GM12878 (cell line): Measurements from ENCODE around the gene TMEM144. TPM values are rescaled to one million over a fixed set of nuclear protein-coding genes. Genes with fewer than 3 reads are reported as not detected.

ENCODE experiments used
- ATAC-seq: fragments of 200-7000 bp; cut with Tn5 transposase; 3 replicates; pipeline ENCODE4 v1.9.1; 2020; ENCODE audit warnings: mild to moderate bottlenecking, moderate library complexity
- BruUV-seq: library from RNA; stranded (reverse); fragments of 400-500 nt; replicated peaks from 2 replicates; lab custom pipeline; 2021; lab: Mats Ljungman, UMichigan
- CTCF ChIA-PET: fragments of 300-600 bp; sonication (Branson Sonifier 250); formaldehyde crosslinking; extraction: SDS; loops from one replicate; lab custom pipeline; 2021; ENCODE audit warnings: inconsistent platforms; lab: Yijun Ruan, JAX
- POLR2A ChIA-PET: fragments of 350-600 bp; formaldehyde crosslinking; extraction: SDS; loops from one replicate; lab custom pipeline; 2021; ENCODE audit warnings: inconsistent platforms; lab: Charles Lee
- RAD21 ChIA-PET: fragments of 300-600 bp; sonication (Branson Sonifier 250); formaldehyde crosslinking; loops from one replicate; lab custom pipeline; 2023; ENCODE audit warnings: antibody characterized with exemption; ENCODE audit not compliant: unreplicated experiment; lab: Charles Lee
- SMC1A ChIA-PET: fragments of 300-600 bp; sonication (Branson Sonifier 250); formaldehyde crosslinking; loops from one replicate; lab custom pipeline; 2023; ENCODE audit not compliant: unreplicated experiment, uncharacterized antibody; lab: Charles Lee
- DNase-seq: peaks from one replicate; pipeline ENCODE4 v3.0.0-alpha.2; 2011; ENCODE audit warnings: low read depth, low spot score
- FAIRE-seq: peaks from 3 replicates; lab custom pipeline; 2011; peaks lifted over from hg19 to GRCh38; lab: Jason Lieb, UNC
- H2AFZ ChIP-seq: 2 replicates; pipeline ENCODE4 v1.6.0; 2011; ENCODE audit warnings: low read depth, low read length, control low read depth; ENCODE audit not compliant: control insufficient read depth
- H3K27ac ChIP-seq: 2 replicates; pipeline ENCODE4 v1.5.1; 2011; ENCODE audit warnings: control low read depth; ENCODE audit not compliant: control insufficient read depth, insufficient read depth
- H3K27me3 ChIP-seq, 2 experiments: replicated peaks in 1 of 2; 2 replicates each; pipeline versions ENCODE4 v1.6.0 to v1.6.1; 2011; ENCODE audit warnings: low read length in 1 of 2; ENCODE audit not compliant: control insufficient read depth in 2 of 2, insufficient read depth in 2 of 2
- H3K36me3 ChIP-seq, 2 experiments: 2 replicates each; pipeline ENCODE4 v1.5.1; 2011; ENCODE audit warnings: low read length in 1 of 2; ENCODE audit not compliant: control insufficient read depth in 2 of 2, insufficient read depth in 2 of 2
- H3K4me1 ChIP-seq: 2 replicates; pipeline ENCODE4 v1.6.1; 2011; ENCODE audit warnings: mild to moderate bottlenecking, low read length, moderate library complexity, mixed read lengths; ENCODE audit not compliant: control insufficient read depth, insufficient read depth
- H3K4me2 ChIP-seq: 2 replicates; pipeline ENCODE4 v1.6.0; 2011; ENCODE audit warnings: control low read depth; ENCODE audit not compliant: control insufficient read depth, insufficient read depth
- H3K4me3 ChIP-seq: fragments of 200-600 bp; sonication (generic); 2 replicates; pipeline ENCODE4 v1.5.1; 2016
- H3K79me2 ChIP-seq: 2 replicates; pipeline ENCODE4 v1.6.0; 2011; ENCODE audit warnings: low read length; ENCODE audit not compliant: control insufficient read depth, insufficient read depth
- H3K9ac ChIP-seq: 2 replicates; pipeline ENCODE4 v1.8.0; 2011; ENCODE audit warnings: low read length, control low read depth, mixed read lengths; ENCODE audit not compliant: control insufficient read depth, insufficient read depth
- H3K9me3 ChIP-seq: replicated peaks from 3 replicates; pipeline ENCODE4 v1.5.1; 2011; ENCODE audit warnings: mild to moderate bottlenecking, low read length; ENCODE audit not compliant: control insufficient read depth, insufficient read depth
- H4K20me1 ChIP-seq: 2 replicates; pipeline ENCODE4 v1.6.0; 2011; ENCODE audit not compliant: control insufficient read depth, insufficient read depth
- CBX3 ChIP-seq: fragments of 200-600 bp; sonication (generic); IDR thresholded peaks from 2 replicates; pipeline ENCODE4 v1.6.1; 2016; ENCODE audit warnings: low read depth, borderline replicate concordance
- CREB1 ChIP-seq: IDR thresholded peaks from 2 replicates; pipeline ENCODE4 v1.6.1; 2012; ENCODE audit warnings: low read depth, mild to moderate bottlenecking, inconsistent platforms
- CTCF ChIP-seq, 3 experiments: IDR thresholded peaks in 2 of 3; conservative IDR thresholded peaks in 1 of 3; 2 replicates each; pipeline ENCODE4 v1.5.1; 2011; ENCODE audit warnings: low read depth in 3 of 3, low read length in 3 of 3, mild to moderate bottlenecking in 3 of 3, control low read depth in 2 of 3, moderate library complexity in 2 of 3, inconsistent platforms in 1 of 3, mixed read lengths in 1 of 3; ENCODE audit not compliant: control insufficient read depth in 2 of 3, insufficient read depth in 1 of 3; ENCODE audit errors: extremely low read depth in 1 of 3
- EP300 ChIP-seq, 2 experiments: fragments of 150-350 bp in 1 of 2; IDR thresholded peaks; 2 replicates each; pipeline ENCODE4 v1.6.1; 2011 to 2012; ENCODE audit warnings: low read depth in 2 of 2, low read length in 2 of 2, borderline replicate concordance in 1 of 2, improper control_type of control experiment in 1 of 2, inconsistent platforms in 1 of 2; ENCODE audit not compliant: control insufficient read depth in 1 of 2
- HCFC1 ChIP-seq: fragments of 150-350 bp; IDR thresholded peaks from 2 replicates; pipeline ENCODE4 v1.6.1; 2014; ENCODE audit warnings: low read length
- JUND ChIP-seq: IDR thresholded peaks from 2 replicates; pipeline ENCODE4 v1.6.1; 2012; ENCODE audit warnings: low read depth, mild to moderate bottlenecking, low read length, improper control_type of control experiment, moderate library complexity
- MYB ChIP-seq: fragments of 150-350 bp; IDR thresholded peaks from 2 replicates; pipeline ENCODE4 v1.6.1; 2014; ENCODE audit warnings: mild to moderate bottlenecking, low read depth, low read length, borderline replicate concordance
- POLR2A ChIP-seq: IDR thresholded peaks from 2 replicates; pipeline ENCODE4 v1.6.1; 2011; ENCODE audit warnings: low read depth, mild to moderate bottlenecking, low read length
- POLR2AphosphoS2 ChIP-seq: IDR thresholded peaks from 2 replicates; pipeline ENCODE4 v1.6.1; 2011; ENCODE audit warnings: low read depth, mild to moderate bottlenecking, low read length, improper control_type of control experiment, moderate library complexity
- POLR2AphosphoS5 ChIP-seq: IDR thresholded peaks from 2 replicates; pipeline ENCODE4 v1.6.1; 2011; ENCODE audit warnings: mild to moderate bottlenecking, low read length, inconsistent platforms
- RAD21 ChIP-seq: IDR thresholded peaks from 2 replicates; pipeline ENCODE4 v1.6.1; 2011; ENCODE audit warnings: mild to moderate bottlenecking, low read depth, low read length, moderate library complexity; ENCODE audit not compliant: insufficient read depth
- TCF12 ChIP-seq: IDR thresholded peaks from 2 replicates; pipeline ENCODE4 v1.6.1; 2011; ENCODE audit warnings: low read depth, mild to moderate bottlenecking, low read length
- TCF3 ChIP-seq: IDR thresholded peaks from 2 replicates; pipeline ENCODE4 v1.6.1; 2012; ENCODE audit warnings: low read depth, mild to moderate bottlenecking, low read length, borderline replicate concordance; ENCODE audit not compliant: insufficient read depth
- ZBED1 ChIP-seq: IDR thresholded peaks from 2 replicates; pipeline ENCODE4 v1.6.1; 2016; ENCODE audit warnings: borderline replicate concordance
- ZNF207 ChIP-seq: fragments of 450-650 bp; IDR thresholded peaks from 2 replicates; pipeline ENCODE4 v1.6.1; 2014; ENCODE audit warnings: antibody characterized with exemption, mild to moderate bottlenecking, borderline replicate concordance
- WGBS: methylation state at CpG from one replicate; pipeline ENCODE4 v1.1.6; 2016; ENCODE audit warnings: low lambda C conversion rate; ENCODE audit not compliant: insufficient replicate concordance, insufficient coverage; ENCODE audit errors: missing lambda C conversion rate; 5-methylcytosine and 5-hydroxymethylcytosine counted together
- in situ Hi-C: fragments of 300-500 bp; cut with MboI; formaldehyde crosslinking; loops from 9 replicates; pipeline ENCODE4 v1.14.3; 2018; ENCODE audit warnings: mixed read lengths
- intact Hi-C: fragments of 100-400 bp; cut with micrococcal nuclease; formaldehyde crosslinking; loops from one replicate; pipeline ENCODE4 v1.14.2; 2022; ENCODE audit not compliant: unreplicated experiment
- polyA plus RNA-seq, 11 experiments: library from polyadenylated mRNA; depleted of rRNA in 4 of 11; unstranded in 6 of 11; stranded (reverse) in 5 of 11; fragments of >200 nt; fragmentation: Nextera tagmentation in 4 of 11; fragmentation: Illumina TruSeq in 1 of 11; extraction: Ambion mirVana in 4 of 11; extraction: Trizol in 1 of 11; gene quantifications; 1 replicate in 1 of 11; 2 replicates in 10 of 11; pipeline versions ENCODE4 v1.2.1 to v1.2.3, GENCODE V29; 2011 to 2016; ENCODE audit warnings: inconsistent platforms in 2 of 11, missing spikeins in 2 of 11, low read depth in 1 of 11
- total RNA-seq, 4 experiments: library from RNA; depleted of rRNA in 3 of 4; stranded (reverse); fragments of >200 nt in 3 of 4; fragmentation: Illumina TruSeq in 1 of 4; extraction: Trizol in 1 of 4; gene quantifications; 2 replicates each; pipeline versions ENCODE4 v1.2.1 to v1.2.3, GENCODE V29; 2013 to 2021
- TF ChIP-seq, protein P1 (sequence below): IDR thresholded peaks from 2 replicates; pipeline ENCODE4 v1.6.1; 2011; ENCODE audit warnings: borderline replicate concordance, low read depth, mild to moderate bottlenecking, moderate library complexity, mixed read lengths, low read length; ENCODE audit not compliant: insufficient read depth; ENCODE audit errors: extremely low read length

The TMEM144 gene
- total and polyA plus RNA-seq, 10 of the 15 experiments (the other 5 are each of a cell fraction or from before 2014, with no cell fraction given): 0.08 to 1.8 (median 1.4) TPM

DNA sequence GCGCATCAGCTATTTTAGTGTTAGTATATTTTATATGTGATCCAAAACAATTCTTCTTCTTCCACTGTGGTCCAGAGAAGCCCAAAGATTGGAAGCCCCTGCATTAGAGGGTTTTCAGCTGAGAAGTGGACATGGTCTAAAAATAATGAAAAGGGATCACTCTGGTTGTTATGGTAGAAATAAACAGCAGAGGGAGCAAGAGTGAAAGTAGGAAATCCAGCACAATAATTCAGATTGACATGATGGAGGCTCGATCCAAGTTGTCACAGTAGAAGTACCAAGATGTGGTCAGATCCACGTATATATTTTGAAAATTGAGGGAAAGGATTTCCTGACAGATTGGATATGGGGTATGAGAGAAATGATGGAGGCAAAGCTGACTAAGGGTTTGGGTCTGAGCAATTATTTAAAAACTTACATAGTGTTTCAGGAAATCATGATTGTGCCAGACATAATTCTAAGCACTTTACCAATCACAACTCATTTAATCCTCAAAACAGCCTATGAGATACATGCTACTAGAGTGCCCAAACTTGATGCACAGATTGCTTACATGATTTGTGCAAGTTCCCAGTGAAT lies 17.0 kb upstream of the TMEM144 start:
- DNase-seq: no peak
- in situ Hi-C loops: no loop called here

More for the DNA sequence above, 17.0 kb upstream of the TMEM144 start:
- ChIA-PET CTCF (interaction anchor here (0.7 to 2.8 kb wide), 4 partner anchors 11 to 63 kb away, joined by 3 to 14 read pairs (median 6); no protein-coding TSS in a partner anchor), POLR2A (no interaction called here), SMC1A (interaction anchor here (1.3 kb wide), 1 partner anchor 225 kb away, joined by 3 read pairs; no protein-coding TSS in a partner anchor), RAD21 (interaction anchor here (0.7 kb wide), 1 partner anchor 51 kb away, joined by 3 read pairs; no protein-coding TSS in a partner anchor)
- no peak overlapping the region for H3K4me3 ChIP-seq
- no peak for FAIRE-seq
- TF ChIP-seq TCF3 (no peak), EP300 (IDR thresholded peaks at IDR 0.05; ENCODE audit: borderline replicate concordance in 1 of 2, control insufficient read depth in 1 of 2, low read depth in 2 of 2, low read length in 2 of 2) (no peak), POLR2AphosphoS2 (no peak), TCF12 (no peak), JUND (no peak), RAD21 (peak; percentile 48), CBX3 (no peak), POLR2AphosphoS5 (no peak), HCFC1 (no peak), POLR2A (no peak), ZNF207 (no peak), CTCF (IDR thresholded peaks at IDR 0.05 in 2 of 3, conservative IDR thresholded peaks at IDR 0.05 in 1 of 3; ENCODE audit: control insufficient read depth in 2 of 3, extremely low read depth in 1 of 3, insufficient read depth in 1 of 3, low read depth in 3 of 3, low read length in 3 of 3) (peak; percentile 37 to 44 (median 40); a peak in 5 of 6 replicates), CREB1 (no peak), ZBED1 (no peak), MYB (no peak)
- TF ChIP-seq, protein P1, sequence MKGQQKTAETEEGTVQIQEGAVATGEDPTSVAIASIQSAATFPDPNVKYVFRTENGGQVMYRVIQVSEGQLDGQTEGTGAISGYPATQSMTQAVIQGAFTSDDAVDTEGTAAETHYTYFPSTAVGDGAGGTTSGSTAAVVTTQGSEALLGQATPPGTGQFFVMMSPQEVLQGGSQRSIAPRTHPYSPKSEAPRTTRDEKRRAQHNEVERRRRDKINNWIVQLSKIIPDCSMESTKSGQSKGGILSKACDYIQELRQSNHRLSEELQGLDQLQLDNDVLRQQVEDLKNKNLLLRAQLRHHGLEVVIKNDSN: no peak
- H3K27ac ChIP-seq: no peak overlapping the region
- peak; percentile 53 for ATAC-seq
- H3K4me2 ChIP-seq: no peak overlapping the region
- H3K9me3 ChIP-seq: no peaks in the 10 kb centered on the region
- no peaks in the 10 kb centered on the region for H3K4me1 ChIP-seq
- no peaks in the 10 kb centered on the region for H3K79me2 ChIP-seq
- no peaks in the 10 kb centered on the region for H4K20me1 ChIP-seq
- intact Hi-C loops: loop anchor here (2.0 kb wide), 1 partner anchor 62 kb away; no protein-coding TSS in a partner anchor
- WGBS: 30% methylated on average over 3 of the region's 3 CpGs
- BruUV-seq: no TSS peak
- no peaks in the 10 kb centered on the region for H3K27me3 ChIP-seq
- H3K9ac ChIP-seq: no peak overlapping the region
- H2AFZ ChIP-seq: no peak overlapping the region
- H3K36me3 ChIP-seq: no peaks in the 10 kb centered on the region
